HCT116 (cell line): Measurements from ENCODE around the gene TDRD3. TPM values are rescaled to one million over a fixed set of nuclear protein-coding genes. Genes with fewer than 3 reads are reported as not detected.

Experiments used
- ATAC-seq: fragments of 200-7000 bp; cut with Tn5 transposase; 2 replicates; pipeline ENCODE4 v1.9.1; 2020; ENCODE audit warnings: mild to moderate bottlenecking, moderate library complexity
- BruUV-seq: library from RNA; stranded (reverse); fragments of 400-500 nt; replicated peaks from 2 replicates; lab custom pipeline; 2021; lab: Mats Ljungman, UMichigan
- CTCF ChIA-PET: fragments of 300-600 bp; sonication (Branson Sonifier 250); formaldehyde crosslinking; loops from one replicate; lab custom pipeline; 2021; ENCODE audit warnings: antibody characterized with exemption; lab: Charles Lee
- POLR2A ChIA-PET: fragments of 300-600, 350-600 bp; sonication (Branson Sonifier 250); formaldehyde crosslinking; loops from one replicate; lab custom pipeline; 2021; ENCODE audit warnings: antibody characterized with exemption; lab: Charles Lee
- RAD21 ChIA-PET, 2 experiments: fragments of 300-600 bp; sonication (Branson Sonifier 250); formaldehyde crosslinking; loops; one replicate each; lab custom pipeline; 2023; ENCODE audit warnings: low total read pairs in 2 of 2; ENCODE audit not compliant: uncharacterized antibody in 2 of 2, unreplicated experiment in 2 of 2, low non-redundant PET in 1 of 2; lab: Charles Lee
- DNase-seq: peaks from one replicate; pipeline ENCODE4 v3.0.0-alpha.2; 2010; ENCODE audit warnings: low read depth, low spot score
- H2AFZ ChIP-seq: fragments of 200-600 bp; shearing (Covaris generic), sonication (generic); 2 replicates; pipeline ENCODE4 v1.6.1; 2017; ENCODE audit warnings: low read depth, mixed run types, mixed read lengths, antibody characterized with exemption, low read length; ENCODE audit not compliant: poor library complexity, severe bottlenecking
- H3K27ac ChIP-seq: 2 replicates; pipeline ENCODE4 v1.5.1; 2012; ENCODE audit warnings: low read depth, low read length
- H3K27me3 ChIP-seq: fragments of 200-600 bp; sonication (generic); 2 replicates; pipeline ENCODE4 v1.6.1; 2016; ENCODE audit warnings: mixed run types, low read length, mixed read lengths; ENCODE audit not compliant: insufficient read depth
- H3K36me3 ChIP-seq, 2 experiments: fragments of 200-500 bp in 1 of 2; fragments of 200-600 bp in 1 of 2; sonication (Bioruptor generic) in 1 of 2; sonication (generic) in 1 of 2; 2 replicates each; pipeline versions ENCODE4 v1.5.1 to v1.6.1; 2014 to 2016; ENCODE audit warnings: low read length in 2 of 2, inconsistent platforms in 1 of 2, mixed read lengths in 1 of 2, mixed run types in 1 of 2; ENCODE audit not compliant: insufficient read depth in 2 of 2, control insufficient read depth in 1 of 2
- H3K4me1 ChIP-seq, 2 experiments: fragments of 200-600 bp in 1 of 2; sonication (generic) in 1 of 2; 2 replicates each; pipeline versions ENCODE4 v1.5.1 to v1.6.1; 2012 to 2017; ENCODE audit warnings: low read length in 2 of 2, inconsistent platforms in 1 of 2, mild to moderate bottlenecking in 1 of 2, mixed read lengths in 1 of 2, mixed run types in 1 of 2, moderate library complexity in 1 of 2; ENCODE audit not compliant: insufficient read depth in 2 of 2, control insufficient read depth in 1 of 2
- H3K4me2 ChIP-seq: fragments of 200-600 bp; sonication (generic); 2 replicates; pipeline ENCODE4 v1.6.1; 2017; ENCODE audit warnings: mixed run types, low read length, mixed read lengths
- H3K4me3 ChIP-seq, 2 experiments: fragments of 200-600 bp in 1 of 2; sonication (generic) in 1 of 2; replicated peaks in 1 of 2; 2 replicates each; pipeline ENCODE4 v1.5.1; 2011 to 2016; ENCODE audit warnings: low read length in 2 of 2, control low read depth in 1 of 2, low read depth in 1 of 2, mild to moderate bottlenecking in 1 of 2, mixed read lengths in 1 of 2, mixed run types in 1 of 2
- H3K79me2 ChIP-seq: fragments of 200-600 bp; sonication (generic); 2 replicates; pipeline ENCODE4 v1.6.1; 2017; ENCODE audit warnings: mild to moderate bottlenecking, mixed run types, low read length, moderate library complexity, mixed read lengths; ENCODE audit not compliant: insufficient read depth
- H3K9ac ChIP-seq: fragments of 200-600 bp; sonication (generic); 2 replicates; pipeline ENCODE4 v1.6.1; 2016; ENCODE audit warnings: low read length, mixed read lengths
- H3K9me2 ChIP-seq: fragments of 200-600 bp; sonication (generic), shearing (Covaris generic); 2 replicates; pipeline ENCODE4 v1.6.1; 2017; ENCODE audit warnings: mixed run types, mild to moderate bottlenecking, moderate library complexity; ENCODE audit not compliant: insufficient read depth
- H3K9me3 ChIP-seq, 2 experiments: fragments of 200-500 bp in 1 of 2; fragments of 200-600 bp in 1 of 2; sonication (Bioruptor generic) in 1 of 2; sonication (generic) in 1 of 2; 2 replicates each; pipeline ENCODE4 v1.6.1; 2014 to 2017; ENCODE audit warnings: low read length in 2 of 2, mixed read lengths in 2 of 2, inconsistent platforms in 1 of 2, low read depth in 1 of 2, mild to moderate bottlenecking in 1 of 2, mixed run types in 1 of 2, moderate library complexity in 1 of 2; ENCODE audit not compliant: control insufficient read depth in 1 of 2, insufficient read depth in 1 of 2
- H4K20me1 ChIP-seq: fragments of 200-600 bp; sonication (generic), shearing (Covaris generic); 2 replicates; pipeline ENCODE4 v1.6.1; 2017; ENCODE audit warnings: mixed run types, mild to moderate bottlenecking, moderate library complexity; ENCODE audit not compliant: insufficient read depth
- CBX3 ChIP-seq: IDR thresholded peaks from 2 replicates; pipeline ENCODE4 v1.6.1; 2012; ENCODE audit warnings: low read depth
- ELF1 ChIP-seq: IDR thresholded peaks from 2 replicates; pipeline ENCODE4 v1.6.1; 2012; ENCODE audit warnings: low read depth, borderline replicate concordance
- EZH2phosphoT487 ChIP-seq: fragments of 200-600 bp; IDR thresholded peaks from 2 replicates; pipeline ENCODE4 v1.6.1; 2018; ENCODE audit warnings: antibody characterized with exemption, borderline replicate concordance
- JUND ChIP-seq: IDR thresholded peaks from 2 replicates; pipeline ENCODE4 v1.6.1; 2012
- SIN3A ChIP-seq: IDR thresholded peaks from 2 replicates; pipeline ENCODE4 v1.6.1; 2012; ENCODE audit warnings: low read depth
- SP1 ChIP-seq: IDR thresholded peaks from 2 replicates; pipeline ENCODE4 v1.6.1; 2012; ENCODE audit warnings: low read depth
- YY1 ChIP-seq: IDR thresholded peaks from 2 replicates; pipeline ENCODE4 v1.6.1; 2011; ENCODE audit warnings: low read length, low read depth, moderate library complexity, mild to moderate bottlenecking; ENCODE audit not compliant: insufficient replicate concordance; ENCODE audit errors: extremely low read depth
- intact Hi-C: fragments of 100-400 bp; cut with micrococcal nuclease; formaldehyde crosslinking; loops from 2 replicates; pipeline ENCODE4 v1.10.0; 2022
- total RNA-seq: library from RNA; stranded (reverse); gene quantifications from one replicate; pipeline ENCODE4 v1.2.1, GENCODE V29; 2021; ENCODE audit not compliant: unreplicated experiment
- TF ChIP-seq, protein P1 (sequence below): IDR thresholded peaks from 2 replicates; pipeline ENCODE4 v1.6.1; 2012
- TF ChIP-seq, protein P2 (sequence below): IDR thresholded peaks from 2 replicates; pipeline ENCODE4 v1.6.1; 2011; ENCODE audit warnings: mild to moderate bottlenecking, low read length, moderate library complexity; ENCODE audit not compliant: insufficient replicate concordance; ENCODE audit errors: extremely low read depth

The TDRD3 gene
- total RNA-seq, 1 experiment from 2014 or later: 16.9 TPM

DNA sequence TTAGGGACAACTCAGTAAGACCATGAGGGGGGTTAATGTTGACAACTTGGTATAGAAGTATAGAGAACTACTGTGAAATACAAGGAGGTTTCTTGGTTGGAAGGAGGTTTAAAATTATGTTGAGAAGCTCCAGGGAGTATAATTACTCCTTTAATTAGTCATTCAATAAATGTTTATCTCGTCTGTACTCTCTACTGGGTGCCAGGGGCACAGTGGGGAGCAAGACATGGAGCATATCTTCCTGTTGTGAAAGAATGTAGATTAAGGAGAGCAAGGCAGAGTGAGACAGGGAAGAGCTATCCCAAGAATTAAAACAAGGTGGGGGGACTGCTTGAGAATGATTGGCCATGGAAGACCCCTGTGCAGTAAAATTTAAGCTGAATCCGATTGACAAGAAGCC, 33.7 kb upstream of the TDRD3 start:
- Histone ChIP-seq H3K9me2 (no peaks in the 10 kb centered on the region), H3K27ac (no peak overlapping the region), H2AFZ (no peak overlapping the region), H4K20me1 (no peaks in the 10 kb centered on the region), H3K4me2 (no peak overlapping the region), H3K9me3 (no peaks in the 10 kb centered on the region), H3K36me3 (no peaks in the 10 kb centered on the region), H3K4me1 (no peaks in the 10 kb centered on the region), H3K27me3 (no peaks in the 10 kb centered on the region), H3K4me3 (no peak overlapping the region), H3K79me2 (no peaks in the 10 kb centered on the region), H3K9ac (no peak overlapping the region)
- ChIA-PET POLR2A (no interaction called here), CTCF (no interaction called here), RAD21 (no interaction called here)
- no peak for ATAC-seq
- no peak for DNase-seq
- intact Hi-C loops: no loop called here
- TF ChIP-seq EZH2phosphoT487: no peak
- no peak for TF ChIP-seq YY1
- TF ChIP-seq, protein P1, sequence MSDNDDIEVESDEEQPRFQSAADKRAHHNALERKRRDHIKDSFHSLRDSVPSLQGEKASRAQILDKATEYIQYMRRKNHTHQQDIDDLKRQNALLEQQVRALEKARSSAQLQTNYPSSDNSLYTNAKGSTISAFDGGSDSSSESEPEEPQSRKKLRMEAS: no peak
- no peak for TF ChIP-seq ELF1
- TF ChIP-seq CBX3: no peak
- TF ChIP-seq, protein P2, sequence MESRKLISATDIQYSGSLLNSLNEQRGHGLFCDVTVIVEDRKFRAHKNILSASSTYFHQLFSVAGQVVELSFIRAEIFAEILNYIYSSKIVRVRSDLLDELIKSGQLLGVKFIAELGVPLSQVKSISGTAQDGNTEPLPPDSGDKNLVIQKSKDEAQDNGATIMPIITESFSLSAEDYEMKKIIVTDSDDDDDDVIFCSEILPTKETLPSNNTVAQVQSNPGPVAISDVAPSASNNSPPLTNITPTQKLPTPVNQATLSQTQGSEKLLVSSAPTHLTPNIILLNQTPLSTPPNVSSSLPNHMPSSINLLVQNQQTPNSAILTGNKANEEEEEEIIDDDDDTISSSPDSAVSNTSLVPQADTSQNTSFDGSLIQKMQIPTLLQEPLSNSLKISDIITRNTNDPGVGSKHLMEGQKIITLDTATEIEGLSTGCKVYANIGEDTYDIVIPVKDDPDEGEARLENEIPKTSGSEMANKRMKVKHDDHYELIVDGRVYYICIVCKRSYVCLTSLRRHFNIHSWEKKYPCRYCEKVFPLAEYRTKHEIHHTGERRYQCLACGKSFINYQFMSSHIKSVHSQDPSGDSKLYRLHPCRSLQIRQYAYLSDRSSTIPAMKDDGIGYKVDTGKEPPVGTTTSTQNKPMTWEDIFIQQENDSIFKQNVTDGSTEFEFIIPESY: no peak
- TF ChIP-seq JUND: no peak
- no peak for TF ChIP-seq SIN3A
- TF ChIP-seq SP1: no peak
- BruUV-seq: no TSS peak
